SK-N-SH treated with all-trans-retinoic acid at 6 μM for 48 hours (cell line): ENCODE measurements around the gene THAP3.
"Not testable (repeated sequence)": the region's sequence is repeated elsewhere in the genome, so short reads cannot be mapped to it uniquely, and the experiment has no call there.

Source experiments
- ATAC-seq: fragments of 200-7000 bp; cut with Tn5 transposase; 3 replicates; pipeline ENCODE4 v1.9.1; 2020; ENCODE audit warnings: mild to moderate bottlenecking, moderate library complexity
- ARNTL ChIP-seq: fragments of 450-650 bp; formaldehyde crosslinking; IDR thresholded peaks from 2 replicates; pipeline ENCODE4 v1.5.0; 2020; ENCODE audit warnings: low read depth, mild to moderate bottlenecking, moderate library complexity, borderline replicate concordance
- ESRRG ChIP-seq: fragments of 250-450 bp; sonication (Bioruptor Pico); IDR thresholded peaks from 2 replicates; pipeline ENCODE4 v1.6.1; 2021; ENCODE audit warnings: mild to moderate bottlenecking
- ISL1 ChIP-seq: fragments of 250-450 bp; sonication (Bioruptor Pico); IDR thresholded peaks from 2 replicates; pipeline ENCODE4 v2.1.2; 2022; ENCODE audit warnings: mild to moderate bottlenecking, moderate library complexity
- PPARA ChIP-seq: fragments of 250-450 bp; sonication (Bioruptor Pico); IDR thresholded peaks from 2 replicates; pipeline ENCODE4 v1.5.0; 2020; ENCODE audit warnings: mild to moderate bottlenecking, borderline replicate concordance
- RARB ChIP-seq: fragments of 250-450 bp; sonication (Bioruptor Pico); IDR thresholded peaks from 2 replicates; pipeline ENCODE4 v1.8.0; 2021; ENCODE audit warnings: mild to moderate bottlenecking, moderate library complexity
- SNAI2 ChIP-seq: fragments of 250-450 bp; sonication (Bioruptor Pico); IDR thresholded peaks from 2 replicates; pipeline ENCODE4 v1.5.0; 2020; ENCODE audit warnings: mild to moderate bottlenecking, moderate library complexity
- TCF4 ChIP-seq: fragments of 250-450 bp; sonication (Bioruptor Pico); IDR thresholded peaks from 2 replicates; pipeline ENCODE4 v1.8.0; 2021; ENCODE audit warnings: mild to moderate bottlenecking, moderate library complexity, borderline replicate concordance
- TOX ChIP-seq: fragments of 250-450 bp; sonication (Bioruptor Pico); IDR thresholded peaks from 2 replicates; pipeline ENCODE4 v1.8.0; 2021; ENCODE audit warnings: mild to moderate bottlenecking, moderate library complexity, borderline replicate concordance
- ZC3H10 ChIP-seq: fragments of 250-450 bp; sonication (Bioruptor Pico); IDR thresholded peaks from 2 replicates; pipeline ENCODE4 v1.5.1; 2021; ENCODE audit warnings: mild to moderate bottlenecking, moderate library complexity
- ZFP3 ChIP-seq: fragments of 250-450 bp; sonication (Bioruptor Pico); IDR thresholded peaks from 2 replicates; pipeline ENCODE4 v1.5.0; 2020; ENCODE audit warnings: mild to moderate bottlenecking, moderate library complexity
- ZFP30 ChIP-seq: fragments of 450-650 bp; formaldehyde crosslinking; IDR thresholded peaks from 2 replicates; pipeline ENCODE4 v1.5.0; 2022; ENCODE audit warnings: mild to moderate bottlenecking, moderate library complexity
- ZNF565 ChIP-seq: fragments of 450-650 bp; formaldehyde crosslinking; conservative IDR thresholded peaks from 2 replicates; pipeline ENCODE4 v1.5.0; 2020; ENCODE audit warnings: low read depth, mild to moderate bottlenecking, moderate library complexity
- ZNF70 ChIP-seq: fragments of 450-650 bp; formaldehyde crosslinking; IDR thresholded peaks from 2 replicates; pipeline ENCODE4 v1.5.0; 2020; ENCODE audit warnings: mild to moderate bottlenecking, moderate library complexity
- ZNF8 ChIP-seq: fragments of 450-650 bp; formaldehyde crosslinking; IDR thresholded peaks from 2 replicates; pipeline ENCODE4 v1.5.0; 2020; ENCODE audit warnings: mild to moderate bottlenecking, moderate library complexity
- TF ChIP-seq, protein P1 (sequence below): fragments of 250-450 bp; sonication (Bioruptor Pico); IDR thresholded peaks from 2 replicates; pipeline ENCODE4 v1.5.0; 2020; ENCODE audit warnings: mild to moderate bottlenecking, moderate library complexity
- TF ChIP-seq, protein P2 (sequence below): fragments of 250-450 bp; sonication (Bioruptor Pico); IDR thresholded peaks from 2 replicates; pipeline ENCODE4 v1.5.1; 2020; ENCODE audit warnings: low read depth, mild to moderate bottlenecking, moderate library complexity
- TF ChIP-seq, protein P3 (sequence below): fragments of 250-450 bp; sonication (Bioruptor Pico); IDR thresholded peaks from 2 replicates; pipeline ENCODE4 v1.5.1; 2021; ENCODE audit warnings: mild to moderate bottlenecking, moderate library complexity

The THAP3 gene

DNA sequence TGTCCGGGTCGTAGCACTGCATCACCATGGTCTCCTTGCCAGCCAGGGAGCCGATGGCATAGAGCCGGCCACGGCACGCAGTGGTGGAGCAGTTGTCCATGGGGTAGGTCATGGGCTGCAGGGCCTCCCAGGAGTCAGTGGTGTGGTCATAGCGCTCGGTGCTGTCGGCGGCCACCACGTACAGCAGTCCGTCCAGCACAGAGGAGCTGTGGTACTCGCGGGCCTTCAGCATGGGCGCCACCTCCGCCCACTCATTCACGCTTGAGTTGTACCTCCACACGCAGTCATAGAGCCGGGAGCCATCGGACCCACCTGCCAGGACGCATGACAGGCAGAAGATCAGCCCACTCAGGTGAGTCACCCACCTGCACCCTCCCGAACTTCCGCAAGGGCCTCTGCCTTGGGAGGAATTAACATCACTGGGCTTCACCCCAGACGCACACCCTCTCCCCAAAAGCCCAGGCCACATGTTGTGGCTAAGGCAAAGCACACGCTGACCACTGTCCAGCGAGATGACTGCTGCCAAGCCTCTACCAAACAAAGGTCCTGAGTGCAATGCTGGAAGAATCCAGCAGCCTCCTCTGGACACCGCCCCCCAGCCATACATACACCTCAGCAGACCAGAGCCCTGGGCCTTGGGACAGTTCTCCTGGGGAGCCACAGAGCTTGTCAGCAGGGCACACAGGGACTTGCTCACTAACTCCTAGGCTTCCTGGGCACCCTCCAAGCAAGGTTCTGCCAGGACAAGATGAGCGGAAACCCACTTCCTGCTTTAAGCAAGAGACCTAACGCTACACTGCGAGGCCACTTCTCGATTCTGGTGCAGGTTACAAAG is 25.3 kb upstream of the THAP3 start:
- no peak for TF ChIP-seq ESRRG (CRISPR knock-in tag)
- no peak for TF ChIP-seq ISL1 (CRISPR knock-in tag)
- no peak for TF ChIP-seq ZNF565 (CRISPR knock-in tag)
- no peak for TF ChIP-seq ZFP3
- TF ChIP-seq, protein P1, sequence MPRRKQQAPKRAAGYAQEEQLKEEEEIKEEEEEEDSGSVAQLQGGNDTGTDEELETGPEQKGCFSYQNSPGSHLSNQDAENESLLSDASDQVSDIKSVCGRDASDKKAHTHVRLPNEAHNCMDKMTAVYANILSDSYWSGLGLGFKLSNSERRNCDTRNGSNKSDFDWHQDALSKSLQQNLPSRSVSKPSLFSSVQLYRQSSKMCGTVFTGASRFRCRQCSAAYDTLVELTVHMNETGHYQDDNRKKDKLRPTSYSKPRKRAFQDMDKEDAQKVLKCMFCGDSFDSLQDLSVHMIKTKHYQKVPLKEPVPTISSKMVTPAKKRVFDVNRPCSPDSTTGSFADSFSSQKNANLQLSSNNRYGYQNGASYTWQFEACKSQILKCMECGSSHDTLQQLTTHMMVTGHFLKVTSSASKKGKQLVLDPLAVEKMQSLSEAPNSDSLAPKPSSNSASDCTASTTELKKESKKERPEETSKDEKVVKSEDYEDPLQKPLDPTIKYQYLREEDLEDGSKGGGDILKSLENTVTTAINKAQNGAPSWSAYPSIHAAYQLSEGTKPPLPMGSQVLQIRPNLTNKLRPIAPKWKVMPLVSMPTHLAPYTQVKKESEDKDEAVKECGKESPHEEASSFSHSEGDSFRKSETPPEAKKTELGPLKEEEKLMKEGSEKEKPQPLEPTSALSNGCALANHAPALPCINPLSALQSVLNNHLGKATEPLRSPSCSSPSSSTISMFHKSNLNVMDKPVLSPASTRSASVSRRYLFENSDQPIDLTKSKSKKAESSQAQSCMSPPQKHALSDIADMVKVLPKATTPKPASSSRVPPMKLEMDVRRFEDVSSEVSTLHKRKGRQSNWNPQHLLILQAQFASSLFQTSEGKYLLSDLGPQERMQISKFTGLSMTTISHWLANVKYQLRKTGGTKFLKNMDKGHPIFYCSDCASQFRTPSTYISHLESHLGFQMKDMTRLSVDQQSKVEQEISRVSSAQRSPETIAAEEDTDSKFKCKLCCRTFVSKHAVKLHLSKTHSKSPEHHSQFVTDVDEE (CRISPR knock-in tag), result no peak
- TF ChIP-seq ARNTL (CRISPR knock-in tag), result no peak
- TF ChIP-seq SNAI2 (CRISPR knock-in tag), result no peak
- no peak for TF ChIP-seq RARB (CRISPR knock-in tag)
- TF ChIP-seq ZFP30 (CRISPR knock-in tag), result no peak
- TF ChIP-seq, all 23 proteins: peak for 0
- ATAC-seq, result no peak

DNA sequence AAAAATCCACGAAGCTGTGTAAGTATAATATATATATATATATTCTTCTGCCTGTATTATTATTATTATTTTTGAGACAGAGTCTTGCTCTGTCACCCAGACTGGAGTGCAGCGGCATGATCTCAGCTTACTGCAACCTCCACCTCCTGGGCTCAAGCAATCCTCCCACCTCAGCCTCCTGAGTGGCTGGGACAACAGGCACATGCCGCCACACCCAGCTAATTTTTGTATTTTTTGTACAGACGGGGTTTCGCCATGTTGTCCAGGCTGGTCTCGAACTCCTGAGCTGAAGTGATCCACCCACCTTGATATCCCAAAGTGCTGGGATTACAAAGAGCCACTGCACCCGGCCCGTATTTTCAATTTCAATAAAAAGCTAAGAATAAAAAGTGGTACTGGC is 24.7 kb upstream of the THAP3 start:
- not testable (repeated sequence) for ATAC-seq

DNA sequence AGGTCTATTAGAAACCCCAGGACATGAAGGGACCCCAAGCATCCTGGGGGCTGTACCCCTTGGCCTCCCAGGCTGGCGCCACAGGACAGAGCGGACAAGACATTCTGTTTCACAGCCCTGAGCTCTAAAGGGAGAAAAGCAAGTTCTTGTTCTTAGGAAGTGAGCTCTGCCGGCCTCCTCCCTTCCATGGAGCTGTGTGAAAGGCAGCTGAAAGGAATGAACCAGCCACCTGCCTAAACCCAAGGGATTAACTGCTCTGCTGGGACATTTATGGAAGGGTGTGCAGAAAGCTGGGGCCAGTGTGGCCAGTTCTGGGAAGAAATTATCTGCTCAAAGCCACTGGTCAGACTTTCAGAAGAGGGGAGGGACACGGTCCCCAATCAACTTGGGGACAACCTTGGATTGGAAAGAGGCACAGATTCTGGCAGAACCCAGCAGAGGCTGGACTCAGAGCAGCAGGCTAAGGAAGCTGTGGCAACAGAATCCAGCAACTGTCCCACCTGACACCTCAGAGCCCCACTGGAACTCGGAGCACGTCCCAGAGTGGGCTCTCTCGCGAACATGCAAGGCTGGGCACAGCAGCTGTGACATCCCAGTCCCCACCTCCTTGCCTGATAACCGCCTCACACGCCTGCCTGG is 24.1 kb upstream of the THAP3 start:
- ATAC-seq, result no peak; the same call in 2 of the 3 replicates
- no peak for TF ChIP-seq ZC3H10
- no peak for TF ChIP-seq ZNF8 (CRISPR knock-in tag)
- TF ChIP-seq, protein P2, sequence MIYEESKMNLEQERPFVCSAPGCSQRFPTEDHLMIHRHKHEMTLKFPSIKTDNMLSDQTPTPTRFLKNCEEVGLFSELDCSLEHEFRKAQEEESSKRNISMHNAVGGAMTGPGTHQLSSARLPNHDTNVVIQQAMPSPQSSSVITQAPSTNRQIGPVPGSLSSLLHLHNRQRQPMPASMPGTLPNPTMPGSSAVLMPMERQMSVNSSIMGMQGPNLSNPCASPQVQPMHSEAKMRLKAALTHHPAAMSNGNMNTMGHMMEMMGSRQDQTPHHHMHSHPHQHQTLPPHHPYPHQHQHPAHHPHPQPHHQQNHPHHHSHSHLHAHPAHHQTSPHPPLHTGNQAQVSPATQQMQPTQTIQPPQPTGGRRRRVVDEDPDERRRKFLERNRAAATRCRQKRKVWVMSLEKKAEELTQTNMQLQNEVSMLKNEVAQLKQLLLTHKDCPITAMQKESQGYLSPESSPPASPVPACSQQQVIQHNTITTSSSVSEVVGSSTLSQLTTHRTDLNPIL, result no peak

DNA sequence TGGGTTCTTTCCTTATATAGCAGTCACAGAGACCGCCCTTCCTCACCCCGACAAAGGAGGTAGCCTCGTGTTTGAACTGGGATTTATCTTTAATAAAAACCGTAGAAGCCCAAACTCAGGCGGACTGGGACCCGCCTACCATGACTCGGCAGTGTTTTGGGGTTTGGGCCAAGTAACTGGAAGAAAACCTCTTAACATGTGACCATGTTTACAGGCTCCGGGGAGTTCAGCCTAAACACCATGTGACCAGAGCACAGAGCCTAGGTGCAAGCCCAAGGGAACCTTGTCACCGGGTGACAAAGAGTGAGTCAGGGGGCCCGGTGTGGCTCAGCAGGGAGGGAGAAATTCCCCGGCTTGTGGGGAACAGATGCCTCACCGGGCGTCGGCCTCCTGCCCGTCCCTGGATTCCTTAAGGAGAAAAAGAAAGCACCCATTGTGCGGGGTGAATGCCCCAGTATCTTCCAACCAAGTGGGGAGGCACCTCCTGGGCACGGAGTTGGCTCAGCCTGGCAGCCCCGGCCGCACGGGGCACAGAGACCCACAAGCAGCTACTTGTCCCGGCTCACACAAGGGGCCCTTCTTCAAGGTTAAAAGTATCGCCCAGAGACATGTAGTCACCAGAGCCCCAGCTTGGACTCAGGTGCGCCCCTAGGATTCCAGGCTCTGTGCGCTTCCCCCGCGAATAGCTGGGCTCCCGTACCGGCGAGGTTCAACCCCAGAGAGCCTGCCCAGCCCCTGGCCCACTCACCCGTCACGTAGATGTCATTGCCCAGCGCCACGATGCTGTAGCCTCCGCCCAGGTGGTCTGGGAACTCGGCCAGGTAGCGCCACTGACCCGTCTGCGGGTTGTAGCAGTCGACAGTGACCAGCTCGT is 23.4 kb upstream of the THAP3 start:
- TF ChIP-seq ESRRG (CRISPR knock-in tag), result no peak
- ATAC-seq, result peak; percentile 64

DNA sequence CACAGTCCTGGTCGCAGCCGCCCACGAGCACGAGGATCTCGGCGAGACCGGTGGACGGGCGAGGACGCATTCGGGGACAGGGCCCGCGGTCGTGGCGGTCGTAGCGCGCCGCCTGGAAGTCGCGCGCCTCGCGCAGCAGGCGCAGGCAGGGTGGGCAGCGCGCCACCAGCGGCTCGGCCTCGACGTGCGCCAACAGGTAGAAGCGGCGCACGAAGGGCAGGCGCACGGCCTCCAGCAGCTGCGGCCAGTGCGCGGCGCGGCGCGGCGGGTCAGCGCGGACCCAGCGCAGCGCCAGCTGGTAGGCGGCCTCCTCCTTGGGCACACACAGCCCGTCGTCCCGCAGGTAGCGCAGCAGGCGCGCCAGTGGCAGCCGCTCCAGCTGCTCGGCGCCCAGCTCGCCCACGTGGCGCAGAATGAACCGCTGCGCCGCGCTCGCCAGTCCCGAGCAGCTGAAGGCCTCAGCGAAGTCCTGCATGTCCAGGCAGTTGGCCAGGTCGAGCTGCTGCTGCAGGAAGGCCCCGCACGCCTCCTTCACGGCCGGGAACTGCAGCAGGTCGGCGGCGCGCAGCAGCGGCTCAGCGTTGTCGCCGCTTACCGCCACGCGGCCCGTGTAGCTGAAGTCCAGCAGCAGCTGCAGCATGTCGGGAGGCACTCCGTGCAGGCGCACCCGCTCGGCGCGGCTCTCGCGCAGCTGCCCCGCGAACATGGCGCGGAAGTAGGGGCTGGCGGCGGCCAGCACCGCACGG is 22.6 kb upstream of the THAP3 start:
- ATAC-seq, result peak; percentile 74
- TF ChIP-seq TCF4 (no peak), ZFP3 (0 out of 2 replicates have a peak, but pooled peaks have one; percentile 58)

DNA sequence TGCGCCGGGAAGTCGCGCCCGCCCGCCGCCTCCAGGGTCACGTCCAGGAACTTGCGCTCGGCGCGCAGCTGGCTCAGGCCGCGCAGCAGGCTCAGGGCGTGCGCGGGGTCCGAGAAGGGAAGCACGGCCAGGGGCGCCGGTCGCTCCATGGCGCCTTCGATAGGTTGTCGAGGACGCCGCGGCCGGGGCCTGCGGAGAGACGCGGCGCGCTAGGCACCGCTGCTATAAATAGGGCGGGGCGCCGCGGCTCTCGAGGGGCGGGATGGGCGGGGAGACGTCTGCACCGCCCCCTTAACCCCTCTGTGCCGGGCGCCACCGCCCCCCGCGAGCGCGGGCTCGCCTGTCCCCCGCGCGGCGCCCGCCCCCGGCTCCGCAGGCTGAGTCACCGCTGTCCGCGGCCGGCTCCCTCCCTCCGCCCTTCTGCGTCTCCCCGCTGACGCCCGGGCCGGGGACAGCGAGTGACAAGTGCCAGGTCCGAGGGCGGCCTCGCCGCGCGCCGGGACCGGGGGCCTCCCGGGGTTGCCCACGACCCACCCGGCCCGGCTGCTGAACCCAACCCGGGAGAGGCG is 21.9 kb upstream of the THAP3 start, which contains the start of gene KLHL21:
KLHL21 (minus strand) TSS at position 201 of the 569 bp plus-strand sequence; CDS start at position 149, 52 bp downstream.
- TF ChIP-seq, protein P2, result no peak
- no peak for TF ChIP-seq ESRRG (CRISPR knock-in tag)
- TF ChIP-seq ZFP3, result no peak
- no peak for TF ChIP-seq ZNF70 (CRISPR knock-in tag)
- TF ChIP-seq, protein P3, sequence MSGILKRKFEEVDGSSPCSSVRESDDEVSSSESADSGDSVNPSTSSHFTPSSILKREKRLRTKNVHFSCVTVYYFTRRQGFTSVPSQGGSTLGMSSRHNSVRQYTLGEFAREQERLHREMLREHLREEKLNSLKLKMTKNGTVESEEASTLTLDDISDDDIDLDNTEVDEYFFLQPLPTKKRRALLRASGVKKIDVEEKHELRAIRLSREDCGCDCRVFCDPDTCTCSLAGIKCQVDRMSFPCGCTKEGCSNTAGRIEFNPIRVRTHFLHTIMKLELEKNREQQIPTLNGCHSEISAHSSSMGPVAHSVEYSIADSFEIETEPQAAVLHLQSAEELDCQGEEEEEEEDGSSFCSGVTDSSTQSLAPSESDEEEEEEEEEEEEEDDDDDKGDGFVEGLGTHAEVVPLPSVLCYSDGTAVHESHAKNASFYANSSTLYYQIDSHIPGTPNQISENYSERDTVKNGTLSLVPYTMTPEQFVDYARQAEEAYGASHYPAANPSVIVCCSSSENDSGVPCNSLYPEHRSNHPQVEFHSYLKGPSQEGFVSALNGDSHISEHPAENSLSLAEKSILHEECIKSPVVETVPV (CRISPR knock-in tag), result no peak
- TF ChIP-seq ZFP30 (CRISPR knock-in tag), result no peak
- TF ChIP-seq PPARA, result no peak
- no peak for TF ChIP-seq ISL1 (CRISPR knock-in tag)
- TF ChIP-seq TOX (CRISPR knock-in tag), result no peak
- ATAC-seq, result peak; percentile 78
